HL-60 (cell line): Measurements from ENCODE around the gene PCDHB16.
"Not testable (repeated sequence)": the region's sequence is repeated elsewhere in the genome, so short reads cannot be mapped to it uniquely, and the experiment has no call there.

Source experiments
- GABPA ChIP-seq: IDR thresholded peaks from 2 replicates; pipeline ENCODE4 v1.6.1; 2012; ENCODE audit warnings: low read depth
- POLR2AphosphoS5 ChIP-seq: IDR thresholded peaks from 2 replicates; pipeline ENCODE4 v1.6.1; 2012; ENCODE audit warnings: low read depth
- REST ChIP-seq: IDR thresholded peaks from 2 replicates; pipeline ENCODE4 v1.6.1; 2012; ENCODE audit warnings: low read depth; ENCODE audit not compliant: insufficient replicate concordance
- SPI1 ChIP-seq: IDR thresholded peaks from 2 replicates; pipeline ENCODE4 v1.6.1; 2012; ENCODE audit warnings: low read depth, mild to moderate bottlenecking, borderline replicate concordance
- TF ChIP-seq, protein P1 (sequence below): IDR thresholded peaks from one replicate; pipeline ENCODE4 v1.5.1; 2011; ENCODE audit warnings: low read length, control low read depth, inconsistent platforms; ENCODE audit not compliant: insufficient read depth

DNA sequence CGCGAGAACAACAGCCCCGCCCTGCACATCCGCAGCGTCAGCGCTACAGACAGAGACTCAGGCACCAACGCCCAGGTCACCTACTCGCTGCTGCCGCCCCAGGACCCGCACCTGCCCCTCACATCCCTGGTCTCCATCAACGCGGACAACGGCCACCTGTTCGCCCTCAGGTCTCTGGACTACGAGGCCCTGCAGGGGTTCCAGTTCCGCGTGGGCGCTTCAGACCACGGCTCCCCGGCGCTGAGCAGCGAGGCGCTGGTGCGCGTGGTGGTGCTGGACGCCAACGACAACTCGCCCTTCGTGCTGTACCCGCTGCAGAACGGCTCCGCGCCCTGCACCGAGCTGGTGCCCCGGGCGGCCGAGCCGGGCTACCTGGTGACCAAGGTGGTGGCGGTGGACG is 33.3 kb downstream of the PCDHB16 start:
- TF ChIP-seq, protein P1, sequence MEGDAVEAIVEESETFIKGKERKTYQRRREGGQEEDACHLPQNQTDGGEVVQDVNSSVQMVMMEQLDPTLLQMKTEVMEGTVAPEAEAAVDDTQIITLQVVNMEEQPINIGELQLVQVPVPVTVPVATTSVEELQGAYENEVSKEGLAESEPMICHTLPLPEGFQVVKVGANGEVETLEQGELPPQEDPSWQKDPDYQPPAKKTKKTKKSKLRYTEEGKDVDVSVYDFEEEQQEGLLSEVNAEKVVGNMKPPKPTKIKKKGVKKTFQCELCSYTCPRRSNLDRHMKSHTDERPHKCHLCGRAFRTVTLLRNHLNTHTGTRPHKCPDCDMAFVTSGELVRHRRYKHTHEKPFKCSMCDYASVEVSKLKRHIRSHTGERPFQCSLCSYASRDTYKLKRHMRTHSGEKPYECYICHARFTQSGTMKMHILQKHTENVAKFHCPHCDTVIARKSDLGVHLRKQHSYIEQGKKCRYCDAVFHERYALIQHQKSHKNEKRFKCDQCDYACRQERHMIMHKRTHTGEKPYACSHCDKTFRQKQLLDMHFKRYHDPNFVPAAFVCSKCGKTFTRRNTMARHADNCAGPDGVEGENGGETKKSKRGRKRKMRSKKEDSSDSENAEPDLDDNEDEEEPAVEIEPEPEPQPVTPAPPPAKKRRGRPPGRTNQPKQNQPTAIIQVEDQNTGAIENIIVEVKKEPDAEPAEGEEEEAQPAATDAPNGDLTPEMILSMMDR, result not testable (repeated sequence)
- TF ChIP-seq GABPA, POLR2AphosphoS5, REST, SPI1: not testable (repeated sequence)
